ENCODE measurements around the gene TTYH3.

DNA sequence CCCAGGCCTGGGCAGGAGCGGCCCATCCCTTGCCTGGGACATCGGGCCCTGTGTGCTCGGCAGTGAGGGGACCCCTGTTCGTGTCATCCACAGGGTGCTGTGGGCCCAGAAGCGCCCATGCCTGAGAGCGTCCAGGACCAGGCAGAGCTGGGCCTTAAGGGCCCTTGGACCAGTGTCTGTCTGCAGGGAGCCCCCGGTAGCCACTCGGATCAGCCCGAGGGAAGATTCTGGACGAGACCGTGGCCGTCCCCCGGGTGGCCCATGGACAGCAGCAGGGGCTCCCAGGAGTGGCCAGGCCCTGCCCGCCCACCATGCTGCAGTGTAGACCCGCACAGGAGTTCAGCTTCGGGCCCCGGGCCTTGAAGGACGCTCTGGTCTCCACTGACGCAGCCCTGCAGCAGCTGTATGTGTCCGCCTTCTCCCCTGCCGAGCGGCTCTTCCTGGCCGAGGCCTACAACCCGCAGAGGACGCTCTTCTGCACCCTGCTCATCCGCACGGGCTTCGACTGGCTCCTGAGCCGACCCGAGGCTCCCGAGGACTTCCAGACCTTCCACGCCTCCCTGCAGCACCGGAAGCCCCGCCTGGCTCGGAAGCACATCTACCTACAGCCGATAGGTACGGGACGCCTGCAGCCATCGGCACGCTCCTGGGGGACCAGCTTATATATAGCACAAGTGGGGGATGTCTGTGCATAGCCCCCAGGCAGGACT lies 68.5 kb downstream of the TTYH3 start:
- TF ChIP-seq EZH2 (IDR thresholded peaks at IDR 0.05; ENCODE audit: low read length) = no peak
- TF ChIP-seq, protein P1, sequence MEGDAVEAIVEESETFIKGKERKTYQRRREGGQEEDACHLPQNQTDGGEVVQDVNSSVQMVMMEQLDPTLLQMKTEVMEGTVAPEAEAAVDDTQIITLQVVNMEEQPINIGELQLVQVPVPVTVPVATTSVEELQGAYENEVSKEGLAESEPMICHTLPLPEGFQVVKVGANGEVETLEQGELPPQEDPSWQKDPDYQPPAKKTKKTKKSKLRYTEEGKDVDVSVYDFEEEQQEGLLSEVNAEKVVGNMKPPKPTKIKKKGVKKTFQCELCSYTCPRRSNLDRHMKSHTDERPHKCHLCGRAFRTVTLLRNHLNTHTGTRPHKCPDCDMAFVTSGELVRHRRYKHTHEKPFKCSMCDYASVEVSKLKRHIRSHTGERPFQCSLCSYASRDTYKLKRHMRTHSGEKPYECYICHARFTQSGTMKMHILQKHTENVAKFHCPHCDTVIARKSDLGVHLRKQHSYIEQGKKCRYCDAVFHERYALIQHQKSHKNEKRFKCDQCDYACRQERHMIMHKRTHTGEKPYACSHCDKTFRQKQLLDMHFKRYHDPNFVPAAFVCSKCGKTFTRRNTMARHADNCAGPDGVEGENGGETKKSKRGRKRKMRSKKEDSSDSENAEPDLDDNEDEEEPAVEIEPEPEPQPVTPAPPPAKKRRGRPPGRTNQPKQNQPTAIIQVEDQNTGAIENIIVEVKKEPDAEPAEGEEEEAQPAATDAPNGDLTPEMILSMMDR (optimal IDR thresholded peaks at IDR 0.05 in 1 of 3, IDR thresholded peaks at IDR 0.05 in 1 of 3, conservative IDR thresholded peaks at IDR 0.05 in 1 of 3; ENCODE audit: extremely low read depth in 1 of 3, insufficient read depth in 2 of 3, low read length in 3 of 3) = no peak
